Inferior parietal cortex (tissue), 1 donor: Measurements from ENCODE around the gene LIF.
"Not testable (repeated sequence)": the region's sequence is repeated elsewhere in the genome, so short reads cannot be mapped to it uniquely, and the experiment has no call there.

ENCODE experiments used
- DNase-seq: peaks from one replicate; pipeline ENCODE4 v3.0.0-alpha.2; 2016; ENCODE audit errors: extremely low spot score

Gene LIF

GRCh38 chr22:30224161-30224857, 22.2 kb downstream of the LIF start:
- DNase-seq = no peak

DNA sequence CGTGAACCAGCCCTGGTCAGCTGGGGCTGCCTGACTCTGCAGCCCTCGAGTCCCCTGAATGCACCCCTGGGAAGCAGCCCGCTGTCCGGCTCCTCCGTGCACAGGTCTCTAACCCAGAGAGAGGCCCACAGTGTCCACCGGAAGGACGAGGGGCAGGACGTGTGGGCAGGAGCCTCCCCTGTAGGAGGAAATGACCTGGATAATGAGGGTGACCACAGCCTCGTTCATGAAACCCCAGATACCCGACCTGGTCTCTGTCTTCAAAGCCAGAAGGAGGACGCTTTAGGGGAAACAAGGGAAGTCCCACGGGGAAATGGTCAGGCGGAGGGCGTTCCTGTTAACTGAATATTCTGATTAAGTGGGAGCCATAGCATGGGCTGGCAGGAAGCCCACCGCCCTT, 23.3 kb downstream of the LIF start:
- DNase-seq = no peak

- DNase-seq = no peak
These were observed 24.2 kb downstream of the LIF start for GRCh38 chr22:30222321-30222720.

DNA sequence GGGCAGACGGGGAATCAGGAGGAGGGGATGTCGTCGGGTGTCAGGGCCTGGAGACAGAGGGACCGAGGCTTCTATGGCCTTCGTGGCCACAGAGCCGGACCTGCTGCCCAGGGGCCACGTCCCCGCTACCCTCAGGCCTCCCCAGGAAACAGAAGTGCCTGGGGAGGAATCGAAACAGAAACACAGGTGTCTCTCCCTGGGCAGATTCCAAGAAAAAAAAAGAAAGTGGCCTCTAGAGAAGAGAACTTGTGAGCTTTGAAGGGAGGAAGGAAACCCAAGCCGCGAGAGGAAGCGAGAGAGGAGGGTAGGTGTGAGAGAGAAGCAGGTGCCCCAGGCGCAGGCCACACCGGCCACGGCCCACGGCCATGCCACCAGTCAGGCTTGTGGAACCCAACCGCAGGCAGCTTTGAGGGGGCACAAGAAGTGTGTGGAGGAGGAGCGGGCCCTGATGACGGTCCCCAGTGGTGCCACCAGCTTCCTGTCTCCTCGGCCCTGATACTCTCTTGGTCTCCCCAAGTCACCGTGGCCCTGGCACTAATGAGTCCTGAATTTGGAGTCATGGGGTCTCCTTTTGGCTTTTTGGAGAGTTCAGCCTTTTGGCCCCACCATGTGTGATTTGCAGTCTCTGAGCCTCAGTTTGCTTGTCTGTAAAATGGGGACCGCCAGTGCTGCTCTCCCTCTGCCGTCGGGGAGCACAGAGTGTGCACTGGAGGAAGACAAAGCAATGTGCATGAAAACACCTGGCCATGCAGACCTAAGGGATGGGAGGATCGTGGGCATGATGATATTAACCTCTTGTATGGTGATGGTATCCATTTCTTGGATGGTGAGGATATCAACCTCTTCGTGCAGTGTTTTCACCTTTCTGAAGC, 25.2 kb downstream of the LIF start:
- no peak for DNase-seq

DNA sequence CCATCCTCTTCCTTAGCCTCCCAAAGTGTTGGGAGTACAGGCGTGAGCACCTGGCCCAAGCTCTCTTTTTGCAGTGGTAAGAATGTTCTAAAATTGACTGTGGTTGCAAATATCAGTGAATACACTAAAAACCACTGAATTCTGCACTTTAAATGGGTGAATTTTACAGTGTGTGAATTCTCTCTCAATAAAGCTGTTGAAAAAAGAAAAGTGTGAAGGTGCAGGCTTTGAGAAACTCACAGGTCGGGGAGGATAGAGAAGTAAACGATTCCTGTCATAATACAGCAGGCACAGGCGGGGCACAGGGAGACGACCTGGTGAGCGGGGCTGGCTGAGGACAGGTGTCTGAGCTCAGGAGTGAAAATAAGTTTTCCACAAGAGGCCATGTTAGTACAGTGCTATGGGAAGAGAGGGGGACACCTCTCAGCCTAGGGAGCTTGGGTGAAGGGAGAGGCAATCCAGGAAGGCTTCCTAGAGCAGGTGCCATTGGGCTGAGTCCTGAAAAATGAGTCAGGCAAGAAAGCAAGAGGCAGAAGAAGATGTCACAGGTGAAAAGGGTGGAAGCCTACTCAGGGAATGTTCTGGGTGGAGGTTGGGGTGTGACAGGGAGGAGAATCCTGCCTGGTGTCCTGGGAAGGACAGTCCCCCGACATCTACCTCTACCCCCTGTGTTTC, 26.1 kb downstream of the LIF start:
- no peak for DNase-seq

GRCh38 chr22:30219668-30220278, 26.8 kb downstream of the LIF start:
- DNase-seq = no peak

GRCh38 chr22:30219049-30219654, 27.4 kb downstream of the LIF start:
- DNase-seq = no peak

GRCh38 chr22:30217698-30218560, 28.6 kb downstream of the LIF start:
- no peak for DNase-seq

GRCh38 chr22:30216710-30217109, 29.8 kb downstream of the LIF start:
- no peak for DNase-seq

DNA sequence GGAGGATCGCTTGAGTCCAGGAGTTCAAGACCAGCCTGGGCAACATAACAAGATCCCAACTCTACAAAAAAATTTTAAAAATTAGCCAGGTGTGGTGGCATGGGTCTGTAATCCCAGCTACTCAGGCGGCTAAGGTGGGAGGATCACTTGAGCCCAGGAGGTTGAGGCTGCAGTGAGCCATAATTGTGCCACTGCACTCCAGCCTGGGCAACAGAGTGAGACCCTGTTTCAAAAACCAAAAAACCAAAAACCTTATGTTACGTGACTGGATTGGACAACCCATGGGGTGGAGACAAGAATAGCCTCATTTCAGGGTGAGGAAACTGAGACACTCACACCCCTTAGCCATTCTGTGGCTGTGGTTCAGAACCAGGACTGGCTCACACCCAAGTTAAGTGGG, 30.3 kb downstream of the LIF start:
- DNase-seq = not testable (repeated sequence)

- DNase-seq = no peak
These were observed 31.7 kb downstream of the LIF start for GRCh38 chr22:30214703-30215407.

GRCh38 chr22:30212996-30213441, 33.5 kb downstream of the LIF start:
- DNase-seq = no peak

DNA sequence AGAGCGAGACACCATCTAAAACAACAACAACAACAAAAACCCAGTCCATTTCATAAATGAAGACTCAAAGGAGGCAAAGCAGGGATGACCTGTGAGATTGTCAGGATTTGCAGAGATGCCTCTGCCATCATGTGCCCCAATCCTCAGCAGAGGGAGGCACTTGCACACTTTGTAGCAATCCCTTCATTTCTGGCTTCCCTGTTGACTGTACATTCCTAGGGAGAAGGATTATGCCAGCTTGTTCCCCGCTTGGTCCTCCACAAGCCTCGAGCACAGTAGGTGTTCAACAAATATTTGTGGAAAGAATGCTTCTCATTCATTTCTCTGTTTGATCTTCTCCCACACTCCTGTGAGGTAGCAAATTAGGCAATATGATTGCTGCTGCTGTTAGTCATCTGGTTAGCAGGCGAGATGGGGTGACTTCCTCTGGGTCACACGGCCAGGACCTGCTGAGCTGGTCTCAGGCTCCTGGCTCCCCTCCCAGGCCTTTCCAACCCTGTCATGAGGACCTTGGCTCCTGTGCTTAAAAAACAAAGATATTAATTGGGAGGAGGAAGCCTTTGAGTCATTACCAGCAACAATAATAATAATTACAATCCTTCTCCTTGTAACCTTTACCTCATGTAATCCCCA, 34.1 kb downstream of the LIF start:
- DNase-seq = no peak

GRCh38 chr22:30211124-30211820, 35.3 kb downstream of the LIF start:
- DNase-seq = no peak

GRCh38 chr22:30210235-30210909, 36.2 kb downstream of the LIF start:
- no peak for DNase-seq

- DNase-seq = no peak
These were observed 36.9 kb downstream of the LIF start for GRCh38 chr22:30209642-30210041.

DNA sequence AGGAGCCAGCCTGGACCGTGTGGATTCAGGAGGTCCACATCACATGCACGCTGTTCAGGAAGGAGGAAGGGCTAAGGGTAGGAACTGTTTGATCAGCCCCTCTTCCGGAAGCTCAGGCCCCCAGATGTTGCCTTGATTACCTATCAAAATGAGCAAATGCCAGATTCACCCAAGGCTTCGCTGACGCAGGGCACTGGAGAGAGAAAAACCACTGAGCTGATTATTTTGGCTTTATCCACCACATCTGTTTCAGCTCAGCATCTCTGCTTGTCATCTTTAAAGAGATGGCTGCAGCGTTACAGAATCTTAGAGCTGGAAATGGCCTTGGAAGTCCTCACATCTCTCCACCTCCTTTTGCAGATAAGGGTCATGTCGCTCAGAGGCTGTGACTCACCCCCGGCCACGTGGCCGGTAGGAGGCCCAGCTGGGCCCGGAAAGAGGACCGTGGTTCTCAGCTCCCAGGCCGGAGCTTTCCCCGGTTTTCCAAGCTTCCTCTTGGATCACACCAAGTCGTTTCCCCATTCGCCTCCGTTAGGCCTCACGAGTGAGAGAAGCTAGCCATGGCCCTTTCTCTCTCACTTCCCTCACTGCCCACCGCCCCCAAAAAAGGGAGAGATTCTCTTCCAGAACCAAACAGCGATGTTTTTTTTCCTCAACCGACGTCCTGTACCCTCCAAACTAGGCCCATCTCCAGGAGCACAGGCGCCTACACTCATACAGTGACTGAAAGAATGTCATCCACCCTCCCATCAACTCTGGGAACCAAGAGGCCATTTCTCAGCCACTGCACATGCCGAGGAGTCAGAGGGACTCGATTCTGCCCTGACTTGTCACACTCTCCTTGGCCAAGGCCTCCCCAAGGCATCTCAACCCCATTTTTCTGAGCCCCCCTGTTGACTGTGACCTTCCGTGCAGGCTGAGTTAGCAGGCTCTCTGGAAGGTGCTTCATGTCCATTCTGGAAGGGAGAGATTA, 37.6 kb downstream of the LIF start:
- no peak for DNase-seq
